GM12873 (cell line): ENCODE data around the gene PCSK5.

ENCODE experiments used
- TF ChIP-seq, protein P1 (sequence below): IDR thresholded peaks from 2 replicates; pipeline ENCODE4 v1.5.1; 2012; ENCODE audit warnings: low read depth, mild to moderate bottlenecking, moderate library complexity, low read length, control low read depth; ENCODE audit not compliant: insufficient read depth; ENCODE audit errors: missing control alignments

PCSK5 gene

GRCh38 chr9:76354221-76354620 lies 463.7 kb downstream of the PCSK5 start:
- TF ChIP-seq, protein P1, sequence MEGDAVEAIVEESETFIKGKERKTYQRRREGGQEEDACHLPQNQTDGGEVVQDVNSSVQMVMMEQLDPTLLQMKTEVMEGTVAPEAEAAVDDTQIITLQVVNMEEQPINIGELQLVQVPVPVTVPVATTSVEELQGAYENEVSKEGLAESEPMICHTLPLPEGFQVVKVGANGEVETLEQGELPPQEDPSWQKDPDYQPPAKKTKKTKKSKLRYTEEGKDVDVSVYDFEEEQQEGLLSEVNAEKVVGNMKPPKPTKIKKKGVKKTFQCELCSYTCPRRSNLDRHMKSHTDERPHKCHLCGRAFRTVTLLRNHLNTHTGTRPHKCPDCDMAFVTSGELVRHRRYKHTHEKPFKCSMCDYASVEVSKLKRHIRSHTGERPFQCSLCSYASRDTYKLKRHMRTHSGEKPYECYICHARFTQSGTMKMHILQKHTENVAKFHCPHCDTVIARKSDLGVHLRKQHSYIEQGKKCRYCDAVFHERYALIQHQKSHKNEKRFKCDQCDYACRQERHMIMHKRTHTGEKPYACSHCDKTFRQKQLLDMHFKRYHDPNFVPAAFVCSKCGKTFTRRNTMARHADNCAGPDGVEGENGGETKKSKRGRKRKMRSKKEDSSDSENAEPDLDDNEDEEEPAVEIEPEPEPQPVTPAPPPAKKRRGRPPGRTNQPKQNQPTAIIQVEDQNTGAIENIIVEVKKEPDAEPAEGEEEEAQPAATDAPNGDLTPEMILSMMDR = no peak

- TF ChIP-seq, protein P1 = no peak
Measured at GRCh38 chr9:76355886-76356285, 465.4 kb downstream of the PCSK5 start.

GRCh38 chr9:76357555-76357954 lies 467.1 kb downstream of the PCSK5 start:
- TF ChIP-seq, protein P1 = no peak

- TF ChIP-seq, protein P1 = no peak
Measured at GRCh38 chr9:76358628-76359280, 468.3 kb downstream of the PCSK5 start.

DNA sequence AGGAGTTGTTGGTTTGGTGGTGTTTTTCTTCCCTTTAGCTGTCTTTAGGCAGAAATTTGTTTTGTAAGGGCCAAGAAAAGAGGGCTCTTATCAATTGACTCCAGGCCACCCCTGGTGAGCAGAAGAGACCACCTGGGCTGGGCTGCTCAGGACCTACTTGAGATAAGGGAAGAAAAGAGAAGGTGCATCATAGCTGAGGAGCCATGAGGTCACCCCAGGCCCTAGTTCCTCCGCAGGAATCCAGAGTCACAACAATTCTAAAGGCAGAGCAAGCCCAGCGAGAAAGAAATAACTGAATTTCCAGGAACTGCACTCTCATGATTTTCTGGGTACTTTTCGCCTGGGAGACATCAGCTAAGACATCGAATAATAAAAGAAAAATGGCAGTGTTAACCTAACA lies 468.9 kb downstream of the PCSK5 start:
- TF ChIP-seq, protein P1 = no peak

GRCh38 chr9:76359766-76360165 lies 469.3 kb downstream of the PCSK5 start:
- TF ChIP-seq, protein P1 = no peak

DNA sequence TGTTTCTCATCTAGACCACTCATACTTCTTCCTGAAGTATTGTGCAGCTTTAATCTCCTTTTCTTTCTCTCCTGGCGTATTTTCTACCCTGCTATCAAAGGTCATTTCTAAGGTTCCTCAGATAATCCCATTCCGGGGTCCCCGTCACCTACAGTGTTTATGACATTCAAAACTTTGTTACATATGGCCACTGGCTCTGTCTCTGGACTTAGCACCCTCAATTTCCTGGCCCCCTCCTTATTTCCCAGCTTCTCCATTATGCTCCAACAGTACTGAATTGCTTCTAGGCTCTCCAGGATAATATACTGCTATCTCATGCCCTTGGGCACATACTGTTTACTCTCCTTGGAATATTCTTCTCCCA lies 472.5 kb downstream of the PCSK5 start:
- TF ChIP-seq, protein P1 = no peak
